H9 (cell line): Measurements from ENCODE around the gene IL15. TPM values are rescaled to one million over a fixed set of nuclear protein-coding genes. Genes with fewer than 3 reads are reported as not detected.

Experiments used
- DNase-seq: peaks from one replicate; pipeline ENCODE4 v3.0.0-alpha.2; 2017
- H2AFZ ChIP-seq: one replicate; pipeline ENCODE4 v1.6.1; 2013; ENCODE audit warnings: mild to moderate bottlenecking, low read length, control low read depth, moderate library complexity
- H2AK5ac ChIP-seq: 2 replicates; pipeline ENCODE4 v1.6.1; 2013; ENCODE audit warnings: low read length, control low read depth, mixed read lengths; ENCODE audit not compliant: insufficient read length
- H2BK120ac ChIP-seq: one replicate; pipeline ENCODE4 v1.6.1; 2013; ENCODE audit warnings: low read depth, mild to moderate bottlenecking, low read length, control low read depth, inconsistent platforms; ENCODE audit not compliant: poor library complexity, severe bottlenecking
- H2BK12ac ChIP-seq: 2 replicates; pipeline ENCODE4 v1.6.1; 2013; ENCODE audit warnings: low read length, control low read depth, mixed read lengths, low read depth; ENCODE audit not compliant: insufficient read length
- H2BK15ac ChIP-seq: 2 replicates; pipeline ENCODE4 v1.6.1; 2013; ENCODE audit warnings: low read depth, low read length, control low read depth
- H2BK20ac ChIP-seq: one replicate; pipeline ENCODE4 v1.6.1; 2013; ENCODE audit warnings: low read depth, mild to moderate bottlenecking, low read length, control low read depth, inconsistent platforms; ENCODE audit not compliant: poor library complexity, severe bottlenecking
- H2BK5ac ChIP-seq: 2 replicates; pipeline ENCODE4 v1.6.1; 2013; ENCODE audit warnings: low read length, control low read depth, mixed read lengths; ENCODE audit not compliant: insufficient read length
- H3K14ac ChIP-seq: 2 replicates; pipeline ENCODE4 v1.6.1; 2013; ENCODE audit warnings: low read length, control low read depth; ENCODE audit not compliant: insufficient read depth
- H3K18ac ChIP-seq: 2 replicates; pipeline ENCODE4 v1.6.1; 2013; ENCODE audit warnings: low read depth, mild to moderate bottlenecking, mixed read lengths, low read length, control low read depth; ENCODE audit not compliant: insufficient read length
- H3K23ac ChIP-seq: 2 replicates; pipeline ENCODE4 v1.6.1; 2013; ENCODE audit warnings: low read length, control low read depth, mixed read lengths, low read depth; ENCODE audit not compliant: insufficient read length
- H3K23me2 ChIP-seq: 2 replicates; pipeline ENCODE4 v1.6.1; 2013; ENCODE audit warnings: low read depth, mild to moderate bottlenecking, mixed read lengths, low read length, control low read depth; ENCODE audit not compliant: insufficient read length, poor library complexity, severe bottlenecking
- H3K27ac ChIP-seq: 2 replicates; pipeline ENCODE4 v1.5.1; 2013; ENCODE audit warnings: low read length, control low read depth, mixed read lengths, low read depth; ENCODE audit not compliant: insufficient read length
- H3K27me3 ChIP-seq: 2 replicates; pipeline ENCODE4 v1.6.1; 2013; ENCODE audit warnings: low read length, control low read depth, inconsistent platforms; ENCODE audit not compliant: insufficient read depth
- H3K4ac ChIP-seq: 2 replicates; pipeline ENCODE4 v1.6.1; 2013; ENCODE audit warnings: low read depth, mild to moderate bottlenecking, control low read depth, inconsistent platforms, low read length, moderate library complexity
- H3K4me1 ChIP-seq: 2 replicates; pipeline ENCODE4 v1.6.1; 2013; ENCODE audit warnings: low read length, control low read depth, inconsistent platforms; ENCODE audit not compliant: insufficient read depth
- H3K4me2 ChIP-seq: 2 replicates; pipeline ENCODE4 v1.6.1; 2013; ENCODE audit warnings: low read length, control low read depth, mixed read lengths; ENCODE audit not compliant: insufficient read length, insufficient read depth
- H3K56ac ChIP-seq: 2 replicates; pipeline ENCODE4 v1.6.1; 2013; ENCODE audit warnings: low read depth, mild to moderate bottlenecking, mixed read lengths, low read length, control low read depth; ENCODE audit not compliant: insufficient read length
- H3K79me1 ChIP-seq: 2 replicates; pipeline ENCODE4 v1.6.1; 2013; ENCODE audit warnings: low read depth, mild to moderate bottlenecking, moderate library complexity, low read length, control low read depth, inconsistent platforms; ENCODE audit not compliant: insufficient read depth, poor library complexity, severe bottlenecking
- H3K79me2 ChIP-seq: 2 replicates; pipeline ENCODE4 v1.6.1; 2013; ENCODE audit warnings: low read length, control low read depth, inconsistent platforms; ENCODE audit not compliant: insufficient read depth
- H3K9ac ChIP-seq: 2 replicates; pipeline ENCODE4 v1.6.1; 2013; ENCODE audit warnings: low read length, control low read depth, mixed read lengths; ENCODE audit not compliant: insufficient read length; ENCODE audit errors: extremely low read depth
- H3K9me3 ChIP-seq: one replicate; pipeline ENCODE4 v1.6.1; 2013; ENCODE audit warnings: low read depth, low read length, inconsistent platforms; ENCODE audit not compliant: control insufficient read depth
- H3T11ph ChIP-seq: one replicate; pipeline ENCODE4 v1.6.1; 2013; ENCODE audit warnings: mild to moderate bottlenecking, low read length, control low read depth, inconsistent platforms
- H4K20me1 ChIP-seq: one replicate; pipeline ENCODE4 v1.6.1; 2013; ENCODE audit not compliant: control insufficient read depth, insufficient read length, insufficient read depth
- H4K5ac ChIP-seq: 2 replicates; pipeline ENCODE4 v1.6.1; 2013; ENCODE audit warnings: low read depth, mild to moderate bottlenecking, mixed read lengths, low read length, control low read depth; ENCODE audit not compliant: insufficient read length
- H4K8ac ChIP-seq: replicated peaks from 2 replicates; pipeline ENCODE4 v1.6.1; 2013; ENCODE audit warnings: low read length, control low read depth, mixed read lengths, low read depth; ENCODE audit not compliant: insufficient read length
- H4K91ac ChIP-seq: 2 replicates; pipeline ENCODE4 v1.6.1; 2013; ENCODE audit warnings: low read depth, mild to moderate bottlenecking, moderate library complexity, mixed read lengths, low read length, control low read depth; ENCODE audit not compliant: insufficient read length
- H3K27ac Mint-ChIP-seq, 3 experiments: 2 replicates in 2 of 3; 3 replicates in 1 of 3; pipeline ENCODE4 v1.8.0; 2020 to 2021; ENCODE audit warnings: mixed read lengths in 3 of 3, mild to moderate bottlenecking in 1 of 3, moderate library complexity in 1 of 3
- H3K27me3 Mint-ChIP-seq: 2 replicates; pipeline ENCODE4 v1.8.0; 2021; ENCODE audit warnings: low read depth, mild to moderate bottlenecking, moderate library complexity, mixed read lengths
- H3K36me3 Mint-ChIP-seq, 3 experiments: 2 replicates in 2 of 3; 3 replicates in 1 of 3; pipeline ENCODE4 v1.8.0; 2020 to 2021; ENCODE audit warnings: low read depth in 3 of 3, mixed read lengths in 3 of 3; ENCODE audit not compliant: insufficient read depth in 1 of 3
- H3K4me1 Mint-ChIP-seq, 2 experiments: 2 replicates each; pipeline ENCODE4 v1.8.0; 2020; ENCODE audit warnings: mixed read lengths in 2 of 2
- H3K4me3 Mint-ChIP-seq, 2 experiments: 2 replicates in 1 of 2; 3 replicates in 1 of 2; pipeline ENCODE4 v1.8.0; 2020 to 2021; ENCODE audit warnings: mild to moderate bottlenecking in 2 of 2, mixed read lengths in 2 of 2, moderate library complexity in 1 of 2
- H3K9me3 Mint-ChIP-seq, 2 experiments: 2 replicates in 1 of 2; 3 replicates in 1 of 2; pipeline ENCODE4 v1.8.0; 2020; ENCODE audit warnings: mild to moderate bottlenecking in 2 of 2, mixed read lengths in 2 of 2, moderate library complexity in 1 of 2
- WGBS: extraction: QIAGEN DNeasy Blood & Tissue Kit; methylation state at CpG from one replicate; pipeline ENCODE4 v1.1.7; 2013; ENCODE audit warnings: missing lambda C conversion rate, low lambda C conversion rate, mixed read lengths; ENCODE audit not compliant: insufficient read length; ENCODE audit errors: extremely low coverage; 5-methylcytosine and 5-hydroxymethylcytosine counted together
- total RNA-seq: library from RNA; stranded (reverse); gene quantifications from 2 replicates; pipeline ENCODE4 v1.2.1, GENCODE V29; 2021
- TF ChIP-seq, protein P1 (sequence below): fragments of 200-600 bp; sonication (generic); conservative IDR thresholded peaks from 3 replicates; pipeline ENCODE4 v1.8.0; 2021; ENCODE audit warnings: antibody characterized with exemption, mild to moderate bottlenecking

Gene IL15
- total RNA-seq, 1 experiment from 2014 or later: 0.61 TPM

DNA sequence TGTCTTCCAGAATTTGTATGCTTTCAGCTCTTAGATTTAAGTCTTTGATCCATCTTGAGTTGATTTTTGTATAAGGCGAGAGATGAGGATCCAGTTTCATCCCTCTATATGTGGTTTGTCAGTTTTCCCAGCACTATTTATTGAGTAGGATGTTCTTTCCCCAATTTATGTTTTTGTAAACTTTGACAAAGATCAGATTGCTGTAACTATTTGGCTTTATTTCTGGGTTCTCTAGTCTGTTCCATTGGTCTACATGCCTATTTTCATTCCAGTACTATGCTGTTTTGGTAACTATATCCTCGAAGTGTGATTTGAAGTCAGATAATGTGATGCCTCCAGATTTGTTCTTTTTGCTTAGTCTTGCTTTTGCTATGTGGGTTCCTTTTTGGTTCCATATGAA lies 60.7 kb downstream of the IL15 start:
- H4K20me1 ChIP-seq: no peaks in the 10 kb centered on the region
- no peak overlapping the region for H3K56ac ChIP-seq
- H3K9me3 ChIP-seq: no peaks in the 10 kb centered on the region
- Mint-ChIP-seq H3K9me3 (no peaks in the 10 kb centered on the region; a peak in 1 of 5 replicates), H3K27ac (no peak overlapping the region), H3K27me3 (no peaks in the 10 kb centered on the region), H3K4me1 (no peaks in the 10 kb centered on the region), H3K4me3 (no peak overlapping the region), H3K36me3 (no peaks in the 10 kb centered on the region)
- H2BK5ac ChIP-seq: no peak overlapping the region
- H4K5ac ChIP-seq: no peak overlapping the region
- H2BK15ac ChIP-seq: no peak overlapping the region
- H3K4me2 ChIP-seq: no peak overlapping the region
- no peaks in the 10 kb centered on the region for H3K4me1 ChIP-seq
- no peak for DNase-seq
- no CpG with 5 or more reads among the region's 2 CpGs for WGBS
- H3T11ph ChIP-seq: no peak overlapping the region
- H3K27me3 ChIP-seq: no peaks in the 10 kb centered on the region
- H3K4ac ChIP-seq: no peak overlapping the region
- no peak overlapping the region for H3K14ac ChIP-seq
- H3K23me2 ChIP-seq: no peaks in the 10 kb centered on the region
- H3K9ac ChIP-seq: no peak overlapping the region
- no peak overlapping the region for H2BK12ac ChIP-seq
- no peak overlapping the region for H4K91ac ChIP-seq
- H3K18ac ChIP-seq: no peak overlapping the region
- no peak overlapping the region for H4K8ac ChIP-seq
- H2BK20ac ChIP-seq: no peak overlapping the region
- no peak overlapping the region for H3K27ac ChIP-seq
- no peaks in the 10 kb centered on the region for H3K79me2 ChIP-seq
- H3K23ac ChIP-seq: no peak overlapping the region
- TF ChIP-seq, protein P1, sequence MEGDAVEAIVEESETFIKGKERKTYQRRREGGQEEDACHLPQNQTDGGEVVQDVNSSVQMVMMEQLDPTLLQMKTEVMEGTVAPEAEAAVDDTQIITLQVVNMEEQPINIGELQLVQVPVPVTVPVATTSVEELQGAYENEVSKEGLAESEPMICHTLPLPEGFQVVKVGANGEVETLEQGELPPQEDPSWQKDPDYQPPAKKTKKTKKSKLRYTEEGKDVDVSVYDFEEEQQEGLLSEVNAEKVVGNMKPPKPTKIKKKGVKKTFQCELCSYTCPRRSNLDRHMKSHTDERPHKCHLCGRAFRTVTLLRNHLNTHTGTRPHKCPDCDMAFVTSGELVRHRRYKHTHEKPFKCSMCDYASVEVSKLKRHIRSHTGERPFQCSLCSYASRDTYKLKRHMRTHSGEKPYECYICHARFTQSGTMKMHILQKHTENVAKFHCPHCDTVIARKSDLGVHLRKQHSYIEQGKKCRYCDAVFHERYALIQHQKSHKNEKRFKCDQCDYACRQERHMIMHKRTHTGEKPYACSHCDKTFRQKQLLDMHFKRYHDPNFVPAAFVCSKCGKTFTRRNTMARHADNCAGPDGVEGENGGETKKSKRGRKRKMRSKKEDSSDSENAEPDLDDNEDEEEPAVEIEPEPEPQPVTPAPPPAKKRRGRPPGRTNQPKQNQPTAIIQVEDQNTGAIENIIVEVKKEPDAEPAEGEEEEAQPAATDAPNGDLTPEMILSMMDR: no peak
- no peak overlapping the region for H2AK5ac ChIP-seq
- H2AFZ ChIP-seq: no peak overlapping the region
- no peak overlapping the region for H2BK120ac ChIP-seq
- H3K79me1 ChIP-seq: no peaks in the 10 kb centered on the region
